ENCODE data around the gene DAND5.

DNA sequence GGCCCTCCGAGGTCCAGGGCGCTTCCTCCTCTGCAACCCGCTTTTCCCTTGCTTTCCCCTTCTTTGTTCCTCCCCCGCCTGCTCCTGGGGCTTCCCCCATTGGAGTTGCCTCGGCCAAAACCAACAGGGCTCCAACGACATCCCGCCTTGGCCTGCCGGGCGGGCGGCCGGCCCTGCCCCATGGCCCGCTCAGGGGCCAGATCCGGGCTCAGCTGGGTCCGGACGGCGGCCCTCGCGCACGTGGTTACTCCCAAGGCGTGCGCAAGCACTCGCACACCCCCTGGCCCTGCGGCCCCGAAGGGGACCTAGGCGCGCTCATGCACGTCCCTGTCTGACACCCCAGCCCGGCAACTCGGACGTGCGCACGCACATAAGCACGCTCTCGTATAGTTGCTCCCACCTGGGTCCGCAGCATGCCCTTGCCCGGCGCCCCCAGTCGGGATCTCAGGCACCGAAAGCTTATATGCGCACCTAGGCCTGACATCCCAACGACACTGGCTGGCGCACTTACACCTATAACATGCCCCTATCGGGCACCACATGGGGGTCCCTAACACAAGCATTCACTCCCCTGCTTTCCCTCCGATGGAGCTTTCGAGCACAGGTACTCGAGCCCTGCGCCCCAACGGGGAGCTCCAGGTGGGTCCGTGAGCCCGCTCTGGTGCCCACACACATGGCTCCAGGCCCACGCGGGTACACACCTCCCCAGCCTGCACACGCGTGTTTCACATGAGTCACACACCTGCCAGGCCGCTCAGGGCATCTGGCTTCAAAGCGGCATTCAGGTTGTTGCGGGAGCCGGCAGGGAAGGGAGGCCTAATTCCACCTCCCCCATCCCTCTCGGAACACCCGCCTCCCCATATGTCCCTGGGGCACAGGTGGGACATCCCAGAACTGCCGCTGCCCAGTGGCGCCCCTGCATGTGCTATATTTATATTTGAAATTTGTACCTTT is 40.9 kb downstream of the DAND5 start:
- TF ChIP-seq, protein P1, sequence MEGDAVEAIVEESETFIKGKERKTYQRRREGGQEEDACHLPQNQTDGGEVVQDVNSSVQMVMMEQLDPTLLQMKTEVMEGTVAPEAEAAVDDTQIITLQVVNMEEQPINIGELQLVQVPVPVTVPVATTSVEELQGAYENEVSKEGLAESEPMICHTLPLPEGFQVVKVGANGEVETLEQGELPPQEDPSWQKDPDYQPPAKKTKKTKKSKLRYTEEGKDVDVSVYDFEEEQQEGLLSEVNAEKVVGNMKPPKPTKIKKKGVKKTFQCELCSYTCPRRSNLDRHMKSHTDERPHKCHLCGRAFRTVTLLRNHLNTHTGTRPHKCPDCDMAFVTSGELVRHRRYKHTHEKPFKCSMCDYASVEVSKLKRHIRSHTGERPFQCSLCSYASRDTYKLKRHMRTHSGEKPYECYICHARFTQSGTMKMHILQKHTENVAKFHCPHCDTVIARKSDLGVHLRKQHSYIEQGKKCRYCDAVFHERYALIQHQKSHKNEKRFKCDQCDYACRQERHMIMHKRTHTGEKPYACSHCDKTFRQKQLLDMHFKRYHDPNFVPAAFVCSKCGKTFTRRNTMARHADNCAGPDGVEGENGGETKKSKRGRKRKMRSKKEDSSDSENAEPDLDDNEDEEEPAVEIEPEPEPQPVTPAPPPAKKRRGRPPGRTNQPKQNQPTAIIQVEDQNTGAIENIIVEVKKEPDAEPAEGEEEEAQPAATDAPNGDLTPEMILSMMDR (IDR thresholded peaks at IDR 0.05; ENCODE audit: insufficient read depth, low read depth, low read length) = no peak
- TF ChIP-seq EZH2 (IDR thresholded peaks at IDR 0.05; ENCODE audit: insufficient read depth, low read length) = no peak

Data from astrocyte (in vitro differentiated cells and primary cell).